GM12892 (cell line): Measurements from ENCODE around the gene SGCD.

Experiments
- POLR2A ChIP-seq: IDR thresholded peaks from 2 replicates; pipeline ENCODE4 v1.6.1; 2011; ENCODE audit warnings: low read depth, low read length, control low read depth
- POLR2AphosphoS5 ChIP-seq: IDR thresholded peaks from 2 replicates; pipeline ENCODE4 v1.6.1; 2011; ENCODE audit warnings: low read depth, low read length, control low read depth
- TAF1 ChIP-seq: IDR thresholded peaks from 2 replicates; pipeline ENCODE4 v1.6.1; 2011; ENCODE audit warnings: low read depth, mild to moderate bottlenecking, control low read depth, low read length, borderline replicate concordance

DNA sequence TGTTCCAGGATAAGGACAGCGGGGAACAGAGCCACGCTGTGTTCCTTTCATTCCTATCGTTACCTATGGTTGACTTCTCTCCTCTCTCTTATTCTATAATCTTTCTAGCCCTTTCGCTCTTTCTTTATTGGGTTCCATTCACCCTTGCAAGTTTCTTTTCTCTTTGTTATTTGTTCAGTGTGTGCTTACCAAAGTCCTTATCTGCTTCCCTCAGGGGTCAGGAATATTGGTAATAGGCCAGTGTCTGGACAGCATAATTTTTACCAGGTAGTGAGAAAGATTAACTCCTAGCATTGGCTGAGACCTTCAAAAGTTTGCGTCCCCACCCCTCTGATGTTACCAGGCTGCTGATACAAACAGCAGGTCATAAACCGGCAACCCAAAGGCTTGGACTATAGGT, 4.9 kb downstream of the SGCD start:
- TF ChIP-seq POLR2A (no peak), POLR2AphosphoS5 (no peak), TAF1 (no peak)
